Vagina (tissue), 2 donors: Measurements from ENCODE around the gene GRAMD4.

Experiments used
- POLR2A ChIP-seq, 2 donors: fragments of 450-650 bp; IDR thresholded peaks; one replicate each; pipeline ENCODE4 v1.6.1; 2017; ENCODE audit warnings: antibody characterized with exemption in 2 of 2, mild to moderate bottlenecking in 2 of 2, moderate library complexity in 2 of 2
- POLR2AphosphoS5 ChIP-seq, 2 donors: sonication (generic); formaldehyde crosslinking; IDR thresholded peaks; one replicate each; pipeline ENCODE4 v1.9.0; 2017; ENCODE audit warnings: antibody characterized with exemption in 2 of 2, mild to moderate bottlenecking in 2 of 2, low read depth in 1 of 2; ENCODE audit not compliant: insufficient read depth in 1 of 2
- TF ChIP-seq, protein P1 (sequence below), 3 experiments: fragments of 450-650 bp in 2 of 3; fragments of 200-600 bp in 1 of 3; sonication (generic) in 1 of 3; IDR thresholded peaks; one replicate each; pipeline ENCODE4 v1.5.1; 2017 to 2019; ENCODE audit warnings: antibody characterized with exemption in 3 of 3, mild to moderate bottlenecking in 2 of 3, moderate library complexity in 2 of 3

DNA sequence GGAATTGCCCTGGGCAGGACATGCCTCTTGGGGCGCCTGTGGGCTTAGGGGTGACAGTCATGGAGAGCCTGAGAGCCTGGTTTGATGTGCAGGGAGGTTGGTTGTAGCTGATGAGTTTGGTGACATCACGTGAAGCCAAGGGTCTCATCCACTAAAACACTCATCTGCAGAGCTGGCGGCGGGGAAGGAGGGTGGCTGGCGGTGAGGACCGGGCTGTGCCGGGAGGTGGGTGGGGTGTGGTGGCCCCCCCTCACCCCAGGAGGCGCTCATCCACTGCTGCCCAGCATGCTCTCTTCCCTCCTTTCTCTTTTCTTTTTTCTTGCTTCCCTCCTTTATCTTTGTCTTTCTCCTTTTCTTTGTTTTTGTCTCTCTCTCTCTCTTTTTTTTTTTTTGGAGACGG lies 49.0 kb downstream of the GRAMD4 start:
- TF ChIP-seq, protein P1, sequence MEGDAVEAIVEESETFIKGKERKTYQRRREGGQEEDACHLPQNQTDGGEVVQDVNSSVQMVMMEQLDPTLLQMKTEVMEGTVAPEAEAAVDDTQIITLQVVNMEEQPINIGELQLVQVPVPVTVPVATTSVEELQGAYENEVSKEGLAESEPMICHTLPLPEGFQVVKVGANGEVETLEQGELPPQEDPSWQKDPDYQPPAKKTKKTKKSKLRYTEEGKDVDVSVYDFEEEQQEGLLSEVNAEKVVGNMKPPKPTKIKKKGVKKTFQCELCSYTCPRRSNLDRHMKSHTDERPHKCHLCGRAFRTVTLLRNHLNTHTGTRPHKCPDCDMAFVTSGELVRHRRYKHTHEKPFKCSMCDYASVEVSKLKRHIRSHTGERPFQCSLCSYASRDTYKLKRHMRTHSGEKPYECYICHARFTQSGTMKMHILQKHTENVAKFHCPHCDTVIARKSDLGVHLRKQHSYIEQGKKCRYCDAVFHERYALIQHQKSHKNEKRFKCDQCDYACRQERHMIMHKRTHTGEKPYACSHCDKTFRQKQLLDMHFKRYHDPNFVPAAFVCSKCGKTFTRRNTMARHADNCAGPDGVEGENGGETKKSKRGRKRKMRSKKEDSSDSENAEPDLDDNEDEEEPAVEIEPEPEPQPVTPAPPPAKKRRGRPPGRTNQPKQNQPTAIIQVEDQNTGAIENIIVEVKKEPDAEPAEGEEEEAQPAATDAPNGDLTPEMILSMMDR (IDR thresholded peaks at IDR 0.05) = no peak
- TF ChIP-seq POLR2A (IDR thresholded peaks at IDR 0.05) (no peak), POLR2AphosphoS5 (IDR thresholded peaks at IDR 0.05; ENCODE audit: insufficient read depth in 1 of 2, low read depth in 1 of 2) (no peak)
